Measurements from ENCODE around the gene FYN. TPM values are rescaled to one million over a fixed set of nuclear protein-coding genes. Genes with fewer than 3 reads are reported as not detected.

The FYN gene
- total and polyA plus RNA-seq, 10 of the 15 experiments (the other 5 are each of a cell fraction or from before 2014, with no cell fraction given): 51.4 to 247 (median 138) TPM

DNA sequence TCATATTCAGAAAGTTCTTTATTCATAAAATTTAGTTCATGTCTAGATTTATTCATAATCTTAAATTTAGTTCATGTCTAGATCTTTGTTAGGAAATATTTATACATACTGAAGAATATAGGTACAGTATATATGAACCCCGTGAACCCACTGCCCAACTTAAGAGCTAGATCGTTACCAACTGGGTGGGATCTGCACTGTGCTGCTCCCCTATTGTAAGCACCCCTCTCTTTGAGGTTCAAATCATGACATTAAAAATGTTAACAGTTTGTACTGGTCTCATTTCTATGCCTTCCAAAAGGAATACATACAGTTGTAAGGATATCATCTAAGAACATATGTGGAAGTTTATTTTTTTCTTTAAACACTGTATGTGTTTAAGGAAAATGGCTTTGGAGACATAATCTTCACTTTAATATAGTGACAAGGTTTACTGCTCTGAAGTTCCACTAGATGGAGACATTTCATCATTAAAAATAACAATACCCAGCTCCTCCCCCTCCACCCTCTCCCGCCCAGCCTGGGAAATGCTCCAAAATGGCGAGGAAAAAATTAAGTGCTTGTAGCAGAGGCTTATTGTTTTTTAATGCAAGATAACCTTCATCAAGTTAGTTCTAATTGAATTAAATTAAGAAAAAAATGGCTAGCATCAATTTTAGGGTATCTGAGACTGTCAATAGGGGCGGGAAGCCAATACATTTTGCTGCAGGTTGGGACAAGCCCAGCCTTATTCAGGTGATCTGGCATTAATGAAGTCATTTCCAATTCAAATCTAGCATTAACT, 163.4 kb downstream of the FYN start (continued):
- TF ChIP-seq, protein P1, sequence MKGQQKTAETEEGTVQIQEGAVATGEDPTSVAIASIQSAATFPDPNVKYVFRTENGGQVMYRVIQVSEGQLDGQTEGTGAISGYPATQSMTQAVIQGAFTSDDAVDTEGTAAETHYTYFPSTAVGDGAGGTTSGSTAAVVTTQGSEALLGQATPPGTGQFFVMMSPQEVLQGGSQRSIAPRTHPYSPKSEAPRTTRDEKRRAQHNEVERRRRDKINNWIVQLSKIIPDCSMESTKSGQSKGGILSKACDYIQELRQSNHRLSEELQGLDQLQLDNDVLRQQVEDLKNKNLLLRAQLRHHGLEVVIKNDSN (IDR thresholded peaks at IDR 0.05; ENCODE audit: borderline replicate concordance, extremely low read length, insufficient read depth, low read depth, low read length): no peak
- TF ChIP-seq NRF1 (conservative IDR thresholded peaks at IDR 0.05; ENCODE audit: low read depth, low read length): no peak
- TF ChIP-seq ETV6 (conservative IDR thresholded peaks at IDR 0.05 in 1 of 2, IDR thresholded peaks at IDR 0.05 in 1 of 2; ENCODE audit: borderline replicate concordance in 1 of 2, low read depth in 1 of 2): no peak
- TF ChIP-seq, protein P2, sequence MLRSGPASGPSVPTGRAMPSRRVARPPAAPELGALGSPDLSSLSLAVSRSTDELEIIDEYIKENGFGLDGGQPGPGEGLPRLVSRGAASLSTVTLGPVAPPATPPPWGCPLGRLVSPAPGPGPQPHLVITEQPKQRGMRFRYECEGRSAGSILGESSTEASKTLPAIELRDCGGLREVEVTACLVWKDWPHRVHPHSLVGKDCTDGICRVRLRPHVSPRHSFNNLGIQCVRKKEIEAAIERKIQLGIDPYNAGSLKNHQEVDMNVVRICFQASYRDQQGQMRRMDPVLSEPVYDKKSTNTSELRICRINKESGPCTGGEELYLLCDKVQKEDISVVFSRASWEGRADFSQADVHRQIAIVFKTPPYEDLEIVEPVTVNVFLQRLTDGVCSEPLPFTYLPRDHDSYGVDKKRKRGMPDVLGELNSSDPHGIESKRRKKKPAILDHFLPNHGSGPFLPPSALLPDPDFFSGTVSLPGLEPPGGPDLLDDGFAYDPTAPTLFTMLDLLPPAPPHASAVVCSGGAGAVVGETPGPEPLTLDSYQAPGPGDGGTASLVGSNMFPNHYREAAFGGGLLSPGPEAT (IDR thresholded peaks at IDR 0.05; ENCODE audit: low read depth): peak; percentile 34; the same call in 1 of the 2 replicates
- TF ChIP-seq PAX5 (IDR thresholded peaks at IDR 0.05; ENCODE audit: borderline replicate concordance, low read depth, low read length): no peak
- TF ChIP-seq SMARCA5 (IDR thresholded peaks at IDR 0.05): no peak
- TF ChIP-seq BMI1 (IDR thresholded peaks at IDR 0.05; ENCODE audit: borderline replicate concordance): no peak
- TF ChIP-seq PML (IDR thresholded peaks at IDR 0.05; ENCODE audit: low read length): no peak
- no peak for TF ChIP-seq ZZZ3 (IDR thresholded peaks at IDR 0.05; ENCODE audit: control insufficient read depth, insufficient read length, low read depth)
- TF ChIP-seq MTA3 (IDR thresholded peaks at IDR 0.05; ENCODE audit: borderline replicate concordance, low read length): no peak
- no peak for TF ChIP-seq SMAD5 (IDR thresholded peaks at IDR 0.05; ENCODE audit: low read depth)
- TF ChIP-seq HDGF (IDR thresholded peaks at IDR 0.05): no peak
- no peak for TF ChIP-seq FOXK2 (IDR thresholded peaks at IDR 0.05)
- no peak for TF ChIP-seq TCF7 (IDR thresholded peaks at IDR 0.05; ENCODE audit: borderline replicate concordance)
- TF ChIP-seq, protein P3, sequence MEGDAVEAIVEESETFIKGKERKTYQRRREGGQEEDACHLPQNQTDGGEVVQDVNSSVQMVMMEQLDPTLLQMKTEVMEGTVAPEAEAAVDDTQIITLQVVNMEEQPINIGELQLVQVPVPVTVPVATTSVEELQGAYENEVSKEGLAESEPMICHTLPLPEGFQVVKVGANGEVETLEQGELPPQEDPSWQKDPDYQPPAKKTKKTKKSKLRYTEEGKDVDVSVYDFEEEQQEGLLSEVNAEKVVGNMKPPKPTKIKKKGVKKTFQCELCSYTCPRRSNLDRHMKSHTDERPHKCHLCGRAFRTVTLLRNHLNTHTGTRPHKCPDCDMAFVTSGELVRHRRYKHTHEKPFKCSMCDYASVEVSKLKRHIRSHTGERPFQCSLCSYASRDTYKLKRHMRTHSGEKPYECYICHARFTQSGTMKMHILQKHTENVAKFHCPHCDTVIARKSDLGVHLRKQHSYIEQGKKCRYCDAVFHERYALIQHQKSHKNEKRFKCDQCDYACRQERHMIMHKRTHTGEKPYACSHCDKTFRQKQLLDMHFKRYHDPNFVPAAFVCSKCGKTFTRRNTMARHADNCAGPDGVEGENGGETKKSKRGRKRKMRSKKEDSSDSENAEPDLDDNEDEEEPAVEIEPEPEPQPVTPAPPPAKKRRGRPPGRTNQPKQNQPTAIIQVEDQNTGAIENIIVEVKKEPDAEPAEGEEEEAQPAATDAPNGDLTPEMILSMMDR (IDR thresholded peaks at IDR 0.05 in 2 of 3, conservative IDR thresholded peaks at IDR 0.05 in 1 of 3; ENCODE audit: control insufficient read depth in 2 of 3, extremely low read depth in 1 of 3, insufficient read depth in 1 of 3, low read depth in 3 of 3, low read length in 3 of 3): peak; percentile 45 to 76 (median 62); a peak in 4 of 6 replicates
- no peak for TF ChIP-seq TBL1XR1 (IDR thresholded peaks at IDR 0.05; ENCODE audit: low read depth, low read length)
- TF ChIP-seq, protein P4, sequence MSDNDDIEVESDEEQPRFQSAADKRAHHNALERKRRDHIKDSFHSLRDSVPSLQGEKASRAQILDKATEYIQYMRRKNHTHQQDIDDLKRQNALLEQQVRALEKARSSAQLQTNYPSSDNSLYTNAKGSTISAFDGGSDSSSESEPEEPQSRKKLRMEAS (IDR thresholded peaks at IDR 0.05; ENCODE audit: low read depth, low read length): no peak
- TF ChIP-seq ZNF24 (IDR thresholded peaks at IDR 0.05): no peak; the same call in 1 of the 2 replicates
- TF ChIP-seq, protein P5, sequence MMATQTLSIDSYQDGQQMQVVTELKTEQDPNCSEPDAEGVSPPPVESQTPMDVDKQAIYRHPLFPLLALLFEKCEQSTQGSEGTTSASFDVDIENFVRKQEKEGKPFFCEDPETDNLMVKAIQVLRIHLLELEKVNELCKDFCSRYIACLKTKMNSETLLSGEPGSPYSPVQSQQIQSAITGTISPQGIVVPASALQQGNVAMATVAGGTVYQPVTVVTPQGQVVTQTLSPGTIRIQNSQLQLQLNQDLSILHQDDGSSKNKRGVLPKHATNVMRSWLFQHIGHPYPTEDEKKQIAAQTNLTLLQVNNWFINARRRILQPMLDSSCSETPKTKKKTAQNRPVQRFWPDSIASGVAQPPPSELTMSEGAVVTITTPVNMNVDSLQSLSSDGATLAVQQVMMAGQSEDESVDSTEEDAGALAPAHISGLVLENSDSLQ (IDR thresholded peaks at IDR 0.05): no peak
- no peak for TF ChIP-seq ZNF207 (IDR thresholded peaks at IDR 0.05; ENCODE audit: borderline replicate concordance)
- TF ChIP-seq MYB (IDR thresholded peaks at IDR 0.05; ENCODE audit: borderline replicate concordance, low read depth, low read length): no peak
- TF ChIP-seq MXI1 (IDR thresholded peaks at IDR 0.05; ENCODE audit: low read depth, low read length): no peak
- 0 out of 2 replicates have a peak, but pooled peaks have one; percentile 22 for TF ChIP-seq MEF2A (IDR thresholded peaks at IDR 0.05; ENCODE audit: insufficient read depth, low read depth, low read length)
- TF ChIP-seq HDAC2 (IDR thresholded peaks at IDR 0.05): no peak
- TF ChIP-seq CREB1 (IDR thresholded peaks at IDR 0.05; ENCODE audit: low read depth): no peak
